SK-N-SH (cell line): ENCODE measurements around the gene RPS6KL1.

Experiments
- EZH2phosphoT487 ChIP-seq: fragments of 200-600 bp; sonication (generic); IDR thresholded peaks from 2 replicates; pipeline ENCODE4 v1.6.1; 2017; ENCODE audit warnings: low read depth, mixed run types, mild to moderate bottlenecking, antibody characterized with exemption, moderate library complexity, borderline replicate concordance
- MEF2A ChIP-seq: IDR thresholded peaks from 2 replicates; pipeline ENCODE4 v1.4.0; 2012; ENCODE audit warnings: low read depth, borderline replicate concordance
- POLR2AphosphoS5 ChIP-seq: IDR thresholded peaks from 2 replicates; pipeline ENCODE4 v1.6.1; 2012; ENCODE audit warnings: low read depth, low read length
- TF ChIP-seq, protein P1 (sequence below): fragments of 200-600 bp; sonication (generic); IDR thresholded peaks from 2 replicates; pipeline ENCODE4 v1.6.1; 2017; ENCODE audit warnings: antibody characterized with exemption, mild to moderate bottlenecking, moderate library complexity

DNA sequence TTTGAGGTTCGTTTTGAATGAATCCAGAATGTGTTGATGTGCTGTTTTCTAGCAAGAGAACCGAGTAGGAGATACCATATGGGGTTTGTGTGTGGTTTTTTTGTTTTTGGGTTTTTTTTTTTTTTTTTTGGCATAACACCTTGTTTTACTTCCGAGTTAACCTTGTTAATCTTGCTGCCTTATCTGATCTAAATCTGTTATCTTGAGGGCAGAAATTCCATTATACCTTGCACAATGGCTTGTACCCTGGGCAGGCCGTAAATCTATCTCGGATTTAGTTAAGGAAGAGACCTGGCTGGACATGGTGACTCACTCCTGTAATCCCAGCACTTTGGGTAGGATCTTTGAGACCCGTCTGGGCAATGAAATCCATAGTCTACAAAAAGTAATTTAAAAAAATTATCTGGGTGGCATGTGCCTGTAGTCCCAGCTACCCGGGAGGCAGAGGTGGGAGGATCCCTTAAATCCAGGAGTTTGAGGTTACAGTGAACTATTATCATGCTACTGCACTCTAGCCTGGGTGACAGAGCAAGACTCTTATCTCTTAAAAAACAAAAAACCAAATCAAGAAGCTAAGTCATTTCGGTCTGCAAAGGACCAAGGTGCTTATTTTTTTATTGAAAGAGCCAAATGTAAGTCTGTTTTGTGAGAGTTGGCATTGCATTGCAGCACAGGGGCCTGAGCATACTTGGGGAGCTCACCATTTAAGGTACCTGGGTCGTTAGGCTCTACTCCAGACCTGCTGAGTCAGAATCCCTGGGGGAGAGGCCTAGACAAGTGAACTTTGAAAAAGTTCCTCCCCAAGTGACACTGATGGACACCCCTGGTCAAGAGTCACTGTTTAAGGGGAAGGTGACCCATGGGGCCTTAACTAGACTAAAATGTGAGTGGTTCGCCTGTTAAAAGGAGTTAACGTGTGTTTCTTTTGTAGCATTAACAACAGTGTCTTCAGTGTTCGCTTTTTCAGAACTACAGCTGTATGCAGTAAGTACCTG is 34.6 kb downstream of the RPS6KL1 start:
- TF ChIP-seq, protein P1, sequence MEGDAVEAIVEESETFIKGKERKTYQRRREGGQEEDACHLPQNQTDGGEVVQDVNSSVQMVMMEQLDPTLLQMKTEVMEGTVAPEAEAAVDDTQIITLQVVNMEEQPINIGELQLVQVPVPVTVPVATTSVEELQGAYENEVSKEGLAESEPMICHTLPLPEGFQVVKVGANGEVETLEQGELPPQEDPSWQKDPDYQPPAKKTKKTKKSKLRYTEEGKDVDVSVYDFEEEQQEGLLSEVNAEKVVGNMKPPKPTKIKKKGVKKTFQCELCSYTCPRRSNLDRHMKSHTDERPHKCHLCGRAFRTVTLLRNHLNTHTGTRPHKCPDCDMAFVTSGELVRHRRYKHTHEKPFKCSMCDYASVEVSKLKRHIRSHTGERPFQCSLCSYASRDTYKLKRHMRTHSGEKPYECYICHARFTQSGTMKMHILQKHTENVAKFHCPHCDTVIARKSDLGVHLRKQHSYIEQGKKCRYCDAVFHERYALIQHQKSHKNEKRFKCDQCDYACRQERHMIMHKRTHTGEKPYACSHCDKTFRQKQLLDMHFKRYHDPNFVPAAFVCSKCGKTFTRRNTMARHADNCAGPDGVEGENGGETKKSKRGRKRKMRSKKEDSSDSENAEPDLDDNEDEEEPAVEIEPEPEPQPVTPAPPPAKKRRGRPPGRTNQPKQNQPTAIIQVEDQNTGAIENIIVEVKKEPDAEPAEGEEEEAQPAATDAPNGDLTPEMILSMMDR = no peak
- TF ChIP-seq EZH2phosphoT487 = no peak
- no peak for TF ChIP-seq MEF2A
- no peak for TF ChIP-seq POLR2AphosphoS5
